Measurements from ENCODE around the gene OSBPL5.

OSBPL5 gene

GRCh38 chr11:3198815-3199214 is 33.7 kb upstream of the OSBPL5 start:
- DNase-seq (ENCODE audit: low read depth in 2 of 2) = no peak

GRCh38 chr11:3197878-3198528 is 32.9 kb upstream of the OSBPL5 start:
- no peak for DNase-seq (ENCODE audit: low read depth in 2 of 2)

- DNase-seq (ENCODE audit: low read depth in 2 of 2) = no peak
These were observed 32.1 kb upstream of the OSBPL5 start for GRCh38 chr11:3197044-3197695.

GRCh38 chr11:3196161-3197043 is 31.3 kb upstream of the OSBPL5 start:
- DNase-seq (ENCODE audit: low read depth in 2 of 2) = no peak

- no peak for DNase-seq (ENCODE audit: low read depth in 2 of 2)
These were observed 30.4 kb upstream of the OSBPL5 start for GRCh38 chr11:3195251-3196160.

GRCh38 chr11:3194016-3194816 is 29.1 kb upstream of the OSBPL5 start:
- DNase-seq (ENCODE audit: low read depth in 2 of 2) = no peak

GRCh38 chr11:3193373-3194015 is 28.4 kb upstream of the OSBPL5 start:
- DNase-seq (ENCODE audit: low read depth in 2 of 2) = no peak

- DNase-seq (ENCODE audit: low read depth in 2 of 2) = no peak
These were observed 27.6 kb upstream of the OSBPL5 start for GRCh38 chr11:3192511-3193372.

GRCh38 chr11:3191586-3192324 is 26.6 kb upstream of the OSBPL5 start:
- no peak for DNase-seq (ENCODE audit: low read depth in 2 of 2)

GRCh38 chr11:3190600-3190999 is 25.5 kb upstream of the OSBPL5 start:
- no peak for DNase-seq (ENCODE audit: low read depth in 2 of 2)

GRCh38 chr11:3189886-3190583 is 24.9 kb upstream of the OSBPL5 start:
- no peak for DNase-seq (ENCODE audit: low read depth in 2 of 2)

GRCh38 chr11:3189196-3189843 is 24.2 kb upstream of the OSBPL5 start:
- no peak for DNase-seq (ENCODE audit: low read depth in 2 of 2)

GRCh38 chr11:3188496-3189195 is 23.5 kb upstream of the OSBPL5 start:
- DNase-seq (ENCODE audit: low read depth in 2 of 2) = no peak

- no peak for DNase-seq (ENCODE audit: low read depth in 2 of 2)
These were observed 21.2 kb upstream of the OSBPL5 start for GRCh38 chr11:3186166-3186953.

- DNase-seq (ENCODE audit: low read depth in 2 of 2) = no peak
These were observed 19.7 kb upstream of the OSBPL5 start for GRCh38 chr11:3184732-3185347.

- no peak for DNase-seq (ENCODE audit: low read depth in 2 of 2)
These were observed 18.4 kb upstream of the OSBPL5 start for GRCh38 chr11:3183523-3183922.
